Measurements from ENCODE around the gene CCDC159. TPM values are rescaled to one million over a fixed set of nuclear protein-coding genes. Genes with fewer than 3 reads are reported as not detected.

The CCDC159 gene
- 10 to 100 TPM; 26.5 to 32.6 TPM for total RNA-seq

DNA sequence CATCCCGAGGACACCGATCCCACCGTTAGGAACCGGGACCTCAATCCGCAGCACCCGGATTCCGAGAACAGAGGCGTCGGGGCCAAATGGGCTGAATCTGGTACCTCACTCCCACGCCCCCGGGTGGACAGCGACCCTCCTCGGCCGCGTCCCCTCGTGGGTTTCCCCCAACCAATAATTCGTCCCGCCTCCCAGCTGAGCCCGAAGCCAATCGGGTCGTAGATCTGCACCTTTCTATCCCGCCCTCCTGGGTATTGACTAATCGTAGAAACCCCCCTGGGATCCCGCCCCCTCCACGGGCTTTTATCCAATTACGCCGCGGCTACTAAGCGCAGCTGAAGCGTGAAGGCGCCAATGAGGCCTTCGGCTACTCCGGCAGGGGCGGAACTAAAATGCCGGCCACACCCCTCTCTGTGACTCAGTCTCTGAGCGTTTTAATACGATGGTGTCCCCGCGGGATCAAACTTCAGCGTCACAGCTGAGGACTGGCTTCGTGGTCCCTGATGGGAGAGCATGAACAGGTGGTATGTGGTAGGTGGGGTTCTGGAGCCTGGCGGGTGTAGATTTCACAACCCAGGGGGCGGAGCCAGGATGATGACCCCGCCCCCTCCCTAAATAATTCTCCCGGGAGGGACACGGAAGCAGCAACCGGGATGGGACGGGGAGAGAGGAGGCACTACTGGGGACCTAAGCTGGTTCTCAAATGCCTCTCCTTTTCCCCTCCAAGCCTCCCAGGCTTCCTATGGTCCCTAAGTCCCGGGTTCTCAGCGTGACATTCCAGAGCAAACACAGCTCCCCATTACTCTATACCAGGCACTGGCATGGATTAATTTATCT lies at the start of gene CCDC159, which contains the start of gene TMEM205:
CCDC159 (plus strand) TSS at position 416 of the 837 bp plus-strand sequence; CDS start at position 504, 88 bp downstream.
TMEM205 (minus strand) TSS at position 165 of the 837 bp plus-strand sequence. CDS start 649 bp downstream, outside the sequence.
- no peaks in the 10 kb centered on the region for H3K27me3 ChIP-seq
- H3K4me3 ChIP-seq, result peak within 1 kb of the TSS; percentile 1 to 24
- H3K9me3 ChIP-seq, result no peaks in the 10 kb centered on the region
- TF ChIP-seq, protein P1, sequence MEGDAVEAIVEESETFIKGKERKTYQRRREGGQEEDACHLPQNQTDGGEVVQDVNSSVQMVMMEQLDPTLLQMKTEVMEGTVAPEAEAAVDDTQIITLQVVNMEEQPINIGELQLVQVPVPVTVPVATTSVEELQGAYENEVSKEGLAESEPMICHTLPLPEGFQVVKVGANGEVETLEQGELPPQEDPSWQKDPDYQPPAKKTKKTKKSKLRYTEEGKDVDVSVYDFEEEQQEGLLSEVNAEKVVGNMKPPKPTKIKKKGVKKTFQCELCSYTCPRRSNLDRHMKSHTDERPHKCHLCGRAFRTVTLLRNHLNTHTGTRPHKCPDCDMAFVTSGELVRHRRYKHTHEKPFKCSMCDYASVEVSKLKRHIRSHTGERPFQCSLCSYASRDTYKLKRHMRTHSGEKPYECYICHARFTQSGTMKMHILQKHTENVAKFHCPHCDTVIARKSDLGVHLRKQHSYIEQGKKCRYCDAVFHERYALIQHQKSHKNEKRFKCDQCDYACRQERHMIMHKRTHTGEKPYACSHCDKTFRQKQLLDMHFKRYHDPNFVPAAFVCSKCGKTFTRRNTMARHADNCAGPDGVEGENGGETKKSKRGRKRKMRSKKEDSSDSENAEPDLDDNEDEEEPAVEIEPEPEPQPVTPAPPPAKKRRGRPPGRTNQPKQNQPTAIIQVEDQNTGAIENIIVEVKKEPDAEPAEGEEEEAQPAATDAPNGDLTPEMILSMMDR (IDR thresholded peaks at IDR 0.05), result no peak
- peak; percentile 35 to 80 (median 77) for TF ChIP-seq POLR2A (IDR thresholded peaks at IDR 0.05)
- intact Hi-C loops (cut with DNase I), result no loop called here
- H3K27ac ChIP-seq, result peak within 1 kb of the TSS; percentile 75 to 87 (median 83)
- H3K4me1 ChIP-seq, result peaks cover 31% of the 10 kb centered on the region
- H3K36me3 ChIP-seq (replicated peaks in 1 of 2; ENCODE audit: insufficient read depth in 1 of 2, low read depth in 2 of 2), result no peaks in the 10 kb centered on the region
- ATAC-seq (peak; percentile 94), DNase-seq (peak; percentile 99)
- WGBS, 2 donors, result 0% methylated on average over 18 to 50 of the region's 50 CpGs

DNA sequence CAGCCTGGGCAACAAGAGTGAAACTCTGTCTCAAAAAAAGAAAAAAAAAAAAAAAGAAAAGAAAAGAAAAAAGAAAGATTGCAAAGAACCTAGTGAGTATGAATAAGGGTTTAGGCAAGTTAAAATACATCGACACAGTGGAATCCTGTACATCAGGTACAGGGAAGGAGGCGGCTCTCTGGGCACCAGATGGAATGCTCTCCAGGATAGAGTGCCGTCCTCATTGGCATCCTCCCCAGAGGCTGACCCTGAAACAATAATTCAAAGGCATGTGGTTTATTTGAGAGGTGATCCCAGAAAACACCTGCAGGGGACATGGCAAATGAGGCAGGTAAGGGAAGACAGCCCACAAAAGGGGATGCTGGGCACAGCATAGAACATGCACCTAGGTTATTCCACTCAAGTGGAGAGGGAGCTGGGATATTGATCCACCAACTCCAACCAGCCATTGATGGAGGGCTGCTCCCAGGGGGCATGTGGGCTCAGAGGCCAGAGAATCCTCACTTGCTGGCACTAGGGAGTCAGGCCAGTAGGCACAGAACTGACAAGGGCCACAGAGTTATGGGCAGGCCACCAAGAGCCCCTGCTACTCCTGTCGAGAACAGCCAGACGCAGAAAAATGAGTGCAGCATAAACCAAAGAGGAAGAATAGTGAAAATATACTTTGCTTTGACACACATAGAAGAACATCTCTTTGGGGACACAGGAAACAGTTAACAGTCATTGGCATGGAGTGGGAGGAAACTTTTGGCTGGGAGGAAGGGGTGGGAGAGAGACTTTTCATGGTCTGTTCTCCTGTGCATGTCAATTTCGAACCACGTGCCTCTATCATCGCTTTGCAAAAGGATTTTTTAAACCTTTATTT lies 46.1 kb upstream of the CCDC159 start:
- DNase-seq (no peak), ATAC-seq (no peak)
- H3K36me3 ChIP-seq (replicated peaks in 1 of 2; ENCODE audit: insufficient read depth in 1 of 2, low read depth in 2 of 2), result no peaks in the 10 kb centered on the region
- intact Hi-C loops (cut with DNase I), result loop anchor here (10.0 kb wide), 2 partner anchors 185 to 285 kb away; partner anchors contain the start of gene ELAVL3
- 71 to 74% methylated on average over 8 of the region's 8 CpGs for WGBS, 2 donors
- no peaks in the 10 kb centered on the region for H3K27me3 ChIP-seq
- no peaks in the 10 kb centered on the region for H3K9me3 ChIP-seq
- no peak overlapping the region for H3K4me3 ChIP-seq
- no peak overlapping the region for H3K27ac ChIP-seq
- TF ChIP-seq, protein P1 (IDR thresholded peaks at IDR 0.05), result no peak
- TF ChIP-seq POLR2A (IDR thresholded peaks at IDR 0.05), result no peak
- H3K4me1 ChIP-seq, result no peaks in the 10 kb centered on the region

DNA sequence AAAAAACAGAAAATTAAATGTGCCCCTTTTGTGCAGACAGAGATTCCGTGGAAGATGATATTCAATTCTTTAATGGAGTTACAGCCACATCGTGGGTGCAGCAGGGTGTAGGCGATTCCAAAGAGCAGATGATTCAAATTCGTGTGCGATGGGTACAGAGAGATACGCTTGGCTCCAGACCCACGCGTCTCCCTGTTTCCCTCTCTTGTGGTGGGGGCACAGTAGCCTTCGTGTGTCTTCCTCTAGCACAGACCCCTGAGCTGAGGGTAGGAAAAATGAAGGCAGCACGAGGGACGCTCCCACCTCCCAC lies 45.6 kb upstream of the CCDC159 start:
- TF ChIP-seq, protein P1 (IDR thresholded peaks at IDR 0.05), result no peak
- no peak for TF ChIP-seq POLR2A (IDR thresholded peaks at IDR 0.05)
- intact Hi-C loops (cut with DNase I), result no loop called here
- H3K4me3 ChIP-seq, result no peak overlapping the region
- H3K9me3 ChIP-seq, result no peaks in the 10 kb centered on the region
- no peaks in the 10 kb centered on the region for H3K27me3 ChIP-seq
- 77 to 81% methylated on average over 11 of the region's 11 CpGs for WGBS, 2 donors
- ATAC-seq (no peak), DNase-seq (no peak)
- H3K4me1 ChIP-seq, result no peaks in the 10 kb centered on the region
- H3K36me3 ChIP-seq (replicated peaks in 1 of 2; ENCODE audit: insufficient read depth in 1 of 2, low read depth in 2 of 2), result no peaks in the 10 kb centered on the region
- H3K27ac ChIP-seq, result no peak overlapping the region

DNA sequence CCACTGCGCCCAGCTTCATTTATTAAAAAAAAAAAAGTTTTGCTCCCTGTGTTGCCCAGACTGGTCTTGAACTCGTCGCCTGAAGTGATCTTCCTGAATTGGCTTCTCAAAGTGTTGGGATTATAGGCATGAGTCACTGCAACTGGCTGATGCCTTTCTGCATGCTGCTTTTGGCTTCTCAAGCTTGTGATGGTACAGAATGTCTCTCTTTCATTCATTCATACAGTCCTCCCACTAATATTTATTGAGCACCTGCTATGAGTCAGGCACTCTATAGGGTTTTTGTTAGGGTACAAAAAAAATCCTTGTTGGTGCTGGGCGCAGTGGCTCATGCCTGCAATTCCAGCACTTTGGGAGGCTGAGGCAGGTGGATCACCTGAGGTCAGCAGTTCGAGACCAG lies 41.4 kb upstream of the CCDC159 start:
- Histone ChIP-seq H3K27ac (no peak overlapping the region), H3K4me3 (no peak overlapping the region), H3K4me1 (no peaks in the 10 kb centered on the region), H3K9me3 (no peaks in the 10 kb centered on the region), H3K36me3 (replicated peaks in 1 of 2; ENCODE audit: insufficient read depth in 1 of 2, low read depth in 2 of 2) (no peaks in the 10 kb centered on the region), H3K27me3 (no peaks in the 10 kb centered on the region)
- ATAC-seq, result no peak
- intact Hi-C loops (cut with DNase I), result no loop called here
- no peak for DNase-seq
- WGBS, 2 donors, result 90 to 92% methylated on average over 5 of the region's 5 CpGs
- no peak for TF ChIP-seq POLR2A (IDR thresholded peaks at IDR 0.05)
- TF ChIP-seq, protein P1 (IDR thresholded peaks at IDR 0.05), result no peak
